ENCODE measurements around the gene DZIP1.

The DZIP1 gene

GRCh38 chr13:95659500-95659899 is 15.0 kb upstream of the DZIP1 start:
- no peak for TF ChIP-seq CTCF (IDR thresholded peaks at IDR 0.05; ENCODE audit: control extremely low read depth, extremely low read depth, low read depth, missing control alignments)
- CTCF ChIA-PET, result interaction anchor here (1.4 to 3.2 kb wide), 3 partner anchors 28 to 174 kb away, joined by 3 to 20 read pairs (median 5); no protein-coding TSS in a partner anchor
- POLR2A ChIA-PET, result no interaction called here
- DNase-seq (ENCODE audit: extremely low spot score), result no peak

GRCh38 chr13:95656386-95657015 is 12.0 kb upstream of the DZIP1 start:
- no peak for DNase-seq (ENCODE audit: extremely low spot score)
- TF ChIP-seq CTCF (IDR thresholded peaks at IDR 0.05; ENCODE audit: control extremely low read depth, extremely low read depth, low read depth, missing control alignments), result no peak
- CTCF ChIA-PET, result no interaction called here
- POLR2A ChIA-PET, result no interaction called here

GRCh38 chr13:95652821-95653220 is 8.3 kb upstream of the DZIP1 start:
- no peak for DNase-seq (ENCODE audit: extremely low spot score)
- no peak for TF ChIP-seq CTCF (IDR thresholded peaks at IDR 0.05; ENCODE audit: control extremely low read depth, extremely low read depth, low read depth, missing control alignments)
- POLR2A ChIA-PET, result no interaction called here
- CTCF ChIA-PET, result no interaction called here

GRCh38 chr13:95652244-95652764 is 7.8 kb upstream of the DZIP1 start:
- DNase-seq (ENCODE audit: extremely low spot score), result no peak
- no peak for TF ChIP-seq CTCF (IDR thresholded peaks at IDR 0.05; ENCODE audit: control extremely low read depth, extremely low read depth, low read depth, missing control alignments)
- POLR2A ChIA-PET, result no interaction called here
- CTCF ChIA-PET, result no interaction called here

- CTCF ChIA-PET, result no interaction called here
- no peak for TF ChIP-seq CTCF (IDR thresholded peaks at IDR 0.05; ENCODE audit: control extremely low read depth, extremely low read depth, low read depth, missing control alignments)
- POLR2A ChIA-PET, result no interaction called here
- no peak for DNase-seq (ENCODE audit: extremely low spot score)
Observed at GRCh38 chr13:95650696-95651095, 6.2 kb upstream of the DZIP1 start.

- CTCF ChIA-PET, result interaction anchor here (0.9 to 1.3 kb wide), 2 partner anchors 24 to 33 kb away, joined by 3 to 4 read pairs; no protein-coding TSS in a partner anchor
- POLR2A ChIA-PET, result no interaction called here
- TF ChIP-seq CTCF (IDR thresholded peaks at IDR 0.05; ENCODE audit: control extremely low read depth, extremely low read depth, low read depth, missing control alignments), result no peak
- no peak for DNase-seq (ENCODE audit: extremely low spot score)
Observed at GRCh38 chr13:95647321-95647720, 2.8 kb upstream of the DZIP1 start.
